Amniotic epithelial cell (primary cell): ENCODE measurements around the gene CTAG1A.
"Not testable (repeated sequence)": the region's sequence is repeated elsewhere in the genome, so short reads cannot be mapped to it uniquely, and the experiment has no call there.

ENCODE experiments used
- DNase-seq: peaks from one replicate; pipeline ENCODE4 v3.0.0-alpha.2; 2010; ENCODE audit warnings: low read depth

CTAG1A gene

DNA sequence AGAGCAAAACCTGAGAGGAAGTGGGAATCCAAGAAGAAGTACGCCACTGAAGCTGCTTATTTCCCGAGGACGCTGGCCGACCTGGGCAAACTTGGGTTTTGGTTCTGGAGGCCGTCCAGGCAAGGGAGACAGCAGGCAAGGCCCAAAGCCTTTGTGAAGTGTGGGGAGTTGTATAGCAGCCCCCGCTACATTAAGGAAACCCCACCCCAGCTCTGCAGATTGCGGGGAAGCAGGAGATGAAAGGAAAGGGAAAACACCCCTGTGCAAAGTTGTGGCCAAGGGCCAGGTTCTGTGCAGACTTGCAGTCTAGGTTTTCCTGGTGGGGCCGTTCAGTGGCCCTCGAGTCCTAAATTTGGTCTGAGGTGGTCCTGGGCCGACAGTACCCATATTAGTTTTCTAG, 11.9 kb upstream of the CTAG1A start:
- DNase-seq: not testable (repeated sequence)

GRCh38 chrX:154575076-154575475, 9.9 kb upstream of the CTAG1A start:
- DNase-seq: not testable (repeated sequence)

GRCh38 chrX:154582994-154583393, 1.9 kb upstream of the CTAG1A start:
- DNase-seq: not testable (repeated sequence)

- DNase-seq: not testable (repeated sequence)
Measured at GRCh38 chrX:154590415-154590814, 5.5 kb downstream of the CTAG1A start.

DNA sequence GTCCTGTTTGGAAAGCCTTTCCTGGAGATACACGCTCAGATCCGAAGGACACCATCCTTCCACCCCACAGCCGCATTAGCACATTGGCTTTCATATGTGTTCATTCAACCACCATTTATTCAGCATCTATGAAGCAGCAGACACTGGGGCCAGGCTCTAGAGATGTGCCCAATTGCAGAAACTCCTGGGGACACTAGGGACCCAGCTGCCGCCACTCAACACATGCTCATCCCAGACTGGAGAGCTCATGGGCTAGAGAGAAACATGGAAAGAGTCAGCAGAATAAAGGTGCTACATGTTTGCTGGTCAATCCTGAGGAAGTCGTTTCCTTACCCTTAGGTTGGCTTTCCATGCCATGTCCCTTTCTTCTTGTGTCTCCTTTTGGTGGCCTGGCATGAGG, 7.6 kb downstream of the CTAG1A start:
- DNase-seq: no peak

GRCh38 chrX:154593201-154593600, 8.3 kb downstream of the CTAG1A start:
- DNase-seq: no peak

- no peak for DNase-seq
Measured at GRCh38 chrX:154594491-154594890, 9.6 kb downstream of the CTAG1A start.

DNA sequence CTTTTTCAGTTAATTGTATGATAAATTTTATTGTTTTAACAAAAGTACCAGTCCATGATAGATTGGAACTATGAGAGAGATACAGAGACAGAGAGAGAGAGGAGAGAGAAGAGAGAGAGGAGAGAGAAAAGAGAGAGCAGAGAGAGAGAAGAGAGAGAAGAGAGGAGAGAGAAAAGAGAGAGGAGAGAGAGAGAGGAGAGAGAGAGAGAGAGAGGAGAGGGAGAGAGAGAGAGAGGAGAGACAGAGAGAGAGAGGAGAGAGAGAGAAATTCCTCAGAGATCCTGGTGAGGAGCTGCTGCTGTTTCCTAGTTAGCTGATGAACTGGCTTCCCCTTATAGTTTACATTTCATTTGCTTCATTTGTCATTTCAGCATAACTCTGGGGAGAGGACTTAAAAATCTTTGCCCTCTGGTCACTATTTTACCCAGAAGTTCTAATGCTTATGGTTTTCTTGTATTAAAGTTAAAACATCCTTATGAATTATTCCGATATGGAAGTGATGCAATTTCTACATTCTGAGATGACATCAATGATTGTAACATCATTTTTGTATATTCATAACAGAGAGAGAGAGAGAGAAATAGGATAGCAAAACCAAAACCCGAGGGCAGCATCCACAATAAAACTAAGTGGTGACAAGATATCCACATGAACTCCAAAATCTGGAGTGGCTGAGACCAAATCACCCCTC, 10.8 kb downstream of the CTAG1A start:
- DNase-seq: peak; percentile 19

DNA sequence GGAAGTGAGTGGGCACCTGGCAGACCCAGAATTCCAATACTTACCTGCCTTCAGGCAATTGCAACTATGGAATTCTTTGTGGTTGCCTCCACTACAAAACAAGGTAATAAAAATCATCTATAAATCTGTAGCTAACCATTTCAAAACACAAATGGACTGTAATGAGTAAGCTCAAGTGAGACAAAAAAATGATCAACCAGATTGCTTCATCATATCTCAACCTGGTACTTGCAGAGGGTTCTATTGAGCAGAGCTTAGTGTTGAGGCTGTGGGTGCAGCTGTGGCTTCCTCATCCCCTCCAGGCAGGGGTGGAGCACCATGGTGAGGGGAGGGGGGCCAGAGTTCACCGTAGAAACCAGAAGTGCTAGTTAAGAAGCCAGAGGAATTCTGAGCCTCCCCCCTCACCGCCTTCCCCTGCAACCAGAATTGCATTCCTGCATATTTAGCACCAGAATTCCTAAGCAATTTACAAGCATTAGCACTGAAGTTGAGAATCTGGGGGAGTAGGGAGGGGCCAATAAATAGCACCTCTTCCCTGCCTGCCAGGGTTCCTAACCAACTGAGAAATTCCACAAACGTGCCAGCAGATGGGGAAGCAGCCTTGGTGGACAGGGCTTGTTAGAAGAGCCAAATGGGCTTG, 11.5 kb downstream of the CTAG1A start:
- DNase-seq: peak; percentile 78

GRCh38 chrX:154597221-154597620, 12.3 kb downstream of the CTAG1A start:
- DNase-seq: no peak

GRCh38 chrX:154598656-154599055, 13.7 kb downstream of the CTAG1A start:
- DNase-seq: no peak

DNA sequence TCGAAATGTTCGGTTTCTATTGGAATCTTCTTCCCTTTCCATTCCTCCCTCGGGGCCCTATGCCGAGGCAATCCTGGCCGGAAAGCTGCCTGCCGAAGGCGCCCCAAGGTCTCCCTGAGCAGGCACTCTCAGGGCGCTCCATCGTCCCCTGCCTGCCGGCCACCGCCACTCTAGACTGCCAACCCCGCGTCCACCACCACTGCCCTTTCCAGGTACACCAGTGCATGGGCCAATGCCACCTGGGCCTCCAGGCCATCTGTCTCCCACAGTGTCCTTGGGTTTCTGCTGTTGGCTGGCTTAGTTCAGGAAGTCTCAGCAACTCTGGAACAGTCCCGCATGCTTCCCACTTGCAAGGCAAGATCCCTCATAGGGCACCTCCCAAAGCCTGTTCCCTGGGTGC, 14.6 kb downstream of the CTAG1A start:
- no peak for DNase-seq

DNA sequence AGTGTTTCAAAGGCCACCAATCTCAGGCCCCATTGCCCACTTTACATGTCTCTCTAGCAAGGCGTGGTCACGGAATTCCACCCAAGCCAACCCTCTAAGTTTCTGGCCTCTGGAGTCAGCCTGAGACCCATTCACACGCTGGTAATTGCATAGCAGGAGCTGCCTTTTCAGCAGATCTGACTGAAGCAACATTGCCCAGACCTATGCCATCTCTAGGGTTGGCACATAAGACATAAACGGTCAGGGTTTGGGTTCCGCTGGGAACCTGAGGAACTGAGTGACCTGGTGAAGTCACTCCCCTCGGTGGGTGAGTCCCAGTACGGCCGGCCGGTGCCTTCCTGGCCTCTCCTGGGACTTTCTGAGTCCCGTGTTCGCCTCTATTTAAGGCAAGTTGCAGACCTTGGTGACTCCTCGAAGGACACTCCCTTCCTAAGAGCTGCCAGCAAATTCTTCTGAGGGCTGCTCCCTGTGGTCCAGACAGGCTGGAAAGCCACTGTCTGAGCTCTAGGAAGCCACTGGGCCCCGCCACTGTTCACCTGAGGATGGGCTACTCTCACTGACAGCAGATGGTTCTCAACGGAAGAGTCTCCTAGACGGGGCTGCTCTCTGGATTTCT, 15.9 kb downstream of the CTAG1A start:
- DNase-seq: peak; percentile 57

DNA sequence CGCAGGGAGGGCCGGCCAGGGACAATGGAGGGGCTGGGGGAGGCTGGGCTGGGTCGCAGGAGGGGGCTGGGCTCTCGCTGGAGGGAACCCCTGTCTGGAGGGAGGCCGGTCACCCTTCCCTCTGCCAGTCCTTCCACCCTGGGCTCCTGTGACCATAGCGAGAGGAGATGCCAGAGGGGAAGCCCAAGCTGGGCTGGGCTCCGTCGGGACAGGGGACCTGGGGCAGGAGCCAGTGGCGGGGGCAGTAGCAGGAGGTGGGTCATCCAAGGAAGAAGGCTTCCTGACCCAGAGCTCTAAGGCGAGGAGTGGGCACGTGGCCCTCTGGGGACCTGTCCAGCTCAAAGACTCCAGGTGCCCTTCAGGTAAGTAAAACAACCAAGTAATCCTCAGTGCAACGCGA, 17.3 kb downstream of the CTAG1A start:
- no peak for DNase-seq

GRCh38 chrX:154602766-154603437, 18.0 kb downstream of the CTAG1A start:
- DNase-seq: no peak

DNA sequence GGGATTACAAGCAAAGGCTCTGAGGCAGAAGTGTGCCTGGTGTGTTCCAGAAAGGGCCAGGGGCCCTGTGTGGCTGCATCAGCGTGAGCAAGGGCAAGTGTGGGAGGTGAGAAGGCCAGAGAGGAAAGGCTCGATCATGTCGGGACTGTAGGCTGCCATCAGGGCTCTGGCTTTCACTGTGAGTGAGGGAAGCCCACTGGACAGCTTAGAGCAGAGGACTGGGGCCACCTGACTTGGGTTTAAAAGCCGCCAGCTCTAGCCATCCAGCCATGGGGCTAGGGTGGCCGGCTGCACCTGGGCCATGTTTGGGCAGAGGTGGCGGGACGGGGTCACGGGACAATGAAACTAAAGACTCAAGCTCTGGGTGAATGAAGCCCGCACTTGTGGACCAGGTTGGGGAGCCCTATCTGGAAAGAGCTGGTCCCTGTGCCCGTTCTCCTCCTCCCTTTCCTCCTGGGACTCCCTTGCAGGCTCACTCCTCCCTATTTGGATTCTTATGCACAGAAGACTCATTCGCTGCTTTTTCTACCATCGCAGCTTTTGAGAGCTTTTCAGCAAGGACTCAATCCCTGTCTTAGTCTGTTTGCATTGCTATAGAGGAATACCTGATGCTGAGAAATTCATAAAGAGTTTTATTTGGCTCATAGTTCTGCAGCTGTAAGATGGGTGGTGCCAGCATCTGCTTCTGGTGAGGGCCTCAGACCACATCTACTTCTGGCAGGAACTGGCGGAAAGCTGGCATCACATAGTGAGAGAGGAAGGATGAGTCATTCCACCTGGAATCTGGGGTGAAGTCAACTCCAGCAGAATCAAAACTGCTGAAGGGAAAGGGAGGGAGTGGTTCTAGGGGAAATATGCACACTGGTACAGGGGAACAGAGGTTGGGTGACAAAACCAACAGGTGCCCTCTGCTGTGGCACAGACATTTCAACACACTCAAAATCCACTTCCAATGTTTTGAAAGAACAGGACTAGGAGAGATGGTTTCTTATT, 18.8 kb downstream of the CTAG1A start:
- DNase-seq: peak; percentile 67

- DNase-seq: no peak
Measured at GRCh38 chrX:154605566-154605965, 20.6 kb downstream of the CTAG1A start.

DNA sequence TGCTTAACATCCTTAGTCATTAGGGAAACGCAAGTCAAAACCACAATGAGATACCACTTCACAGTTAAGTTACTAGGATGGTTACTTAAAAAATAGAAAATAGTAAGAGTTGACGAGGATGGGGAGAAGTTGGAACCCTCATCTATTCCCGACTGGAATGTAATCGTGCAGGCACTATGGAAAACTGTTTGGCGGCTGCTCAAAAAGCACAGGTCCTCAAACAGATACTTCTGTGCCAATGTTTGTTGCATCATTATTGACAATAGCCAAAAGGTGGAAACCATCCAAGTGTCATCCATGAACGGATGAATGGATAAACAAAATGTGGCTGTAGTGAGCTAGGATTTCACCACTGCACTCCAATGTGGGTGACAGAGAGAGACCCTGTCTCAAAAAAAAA, 22.4 kb downstream of the CTAG1A start:
- DNase-seq: no peak

- not testable (repeated sequence) for DNase-seq
Measured at GRCh38 chrX:154607976-154608375, 23.0 kb downstream of the CTAG1A start.

- DNase-seq: not testable (repeated sequence)
Measured at GRCh38 chrX:154608823-154609222, 23.9 kb downstream of the CTAG1A start.

DNA sequence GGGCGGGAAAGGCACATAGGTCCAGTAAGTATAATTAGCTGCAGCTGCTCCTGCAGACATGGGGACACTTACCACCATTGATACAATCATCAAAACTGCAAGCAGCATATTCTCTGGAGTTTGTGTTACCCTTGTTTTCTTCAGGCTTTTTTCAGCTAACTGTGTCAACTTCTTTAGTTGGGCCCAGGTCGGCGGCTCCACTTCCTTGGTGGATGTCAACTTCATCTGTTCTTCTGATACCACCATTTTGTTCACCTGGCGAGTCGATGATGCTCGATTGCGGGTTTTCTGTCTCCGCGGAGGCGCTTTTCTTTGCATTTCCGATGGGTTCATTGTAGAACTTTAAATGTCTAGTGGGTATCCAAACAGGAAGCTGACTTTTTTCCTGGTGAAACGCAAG, 26.2 kb downstream of the CTAG1A start:
- DNase-seq: not testable (repeated sequence)

GRCh38 chrX:154613586-154613985, 28.7 kb downstream of the CTAG1A start:
- DNase-seq: not testable (repeated sequence)
